Stimulated activated CD8-positive, alpha-beta memory T cell treated with anti-CD3 and anti-CD28 coated beads, Interleukin-15, amount 100 ng/mL, for 48 hours (primary cell): ENCODE data around the gene CEP63.
"Not testable (repeated sequence)": the region's sequence is repeated elsewhere in the genome, so short reads cannot be mapped to it uniquely, and the experiment has no call there.

ENCODE experiments used
- DNase-seq, 2 donors: peaks; one replicate each; pipeline ENCODE4 v3.0.0-alpha.2; 2020; ENCODE audit warnings: low read depth in 2 of 2

The CEP63 gene

DNA sequence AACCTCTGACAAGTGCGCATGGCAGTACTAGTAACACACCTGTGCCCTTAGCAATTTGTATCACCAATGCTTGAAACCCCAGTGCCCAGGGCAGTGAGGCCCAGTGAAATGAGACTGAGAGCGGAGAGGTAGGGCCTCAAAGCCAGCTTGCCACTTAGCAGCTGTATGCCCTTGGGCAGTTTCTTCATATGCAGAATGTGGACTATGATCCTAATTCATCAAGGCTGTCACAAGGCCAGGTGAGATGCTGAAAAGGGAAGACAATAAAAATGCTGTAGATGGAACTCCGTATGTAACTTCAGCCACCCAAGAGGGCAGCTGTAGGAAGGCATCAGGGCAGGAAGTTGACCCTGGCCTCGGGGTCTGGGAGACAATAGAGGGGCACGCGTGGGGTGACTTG, 90.6 kb downstream of the CEP63 start:
- no peak for DNase-seq

DNA sequence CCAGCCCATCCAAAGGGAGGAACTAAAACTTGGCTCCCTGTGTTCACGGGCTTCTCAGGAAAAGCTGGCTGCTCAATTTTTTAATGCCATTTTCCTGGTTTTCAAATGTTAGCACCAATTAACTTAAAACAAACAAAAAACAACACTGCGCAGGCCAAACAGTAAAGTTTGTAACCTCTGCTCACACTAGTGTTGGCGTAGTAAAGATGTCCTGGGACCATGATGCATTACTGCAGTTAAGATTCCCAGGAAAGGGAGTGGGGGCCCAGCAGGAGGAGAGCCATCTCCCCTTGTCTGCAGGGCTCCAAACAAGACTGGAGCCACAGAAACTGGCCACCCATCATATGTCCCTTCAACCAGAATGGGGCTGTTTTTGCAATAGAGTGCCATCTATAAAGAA, 91.0 kb downstream of the CEP63 start:
- no peak for DNase-seq

DNA sequence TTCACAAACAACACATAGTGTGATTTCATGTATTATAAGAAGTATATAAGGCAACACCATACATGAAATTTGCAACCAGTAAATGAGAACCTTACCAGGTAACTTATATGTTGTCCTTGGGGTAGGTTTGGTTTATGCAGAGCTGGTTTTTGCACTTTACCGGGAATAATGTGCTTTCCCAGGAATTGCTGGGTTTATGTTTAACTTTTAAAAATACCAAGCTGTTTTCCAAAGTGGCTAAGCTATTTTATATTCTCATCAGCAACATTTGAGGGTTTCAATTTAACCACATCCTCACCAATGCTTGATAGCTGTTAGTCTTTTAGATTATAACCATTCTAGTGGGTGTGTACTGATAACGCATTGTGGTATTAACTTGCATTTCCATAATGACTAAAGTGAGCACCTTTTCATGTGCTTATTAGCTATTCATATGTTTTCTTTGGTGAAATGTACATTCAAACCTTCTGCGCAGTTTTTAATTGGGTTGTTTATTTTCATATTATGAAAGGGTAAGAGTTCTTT, 93.3 kb downstream of the CEP63 start:
- no peak for DNase-seq

DNA sequence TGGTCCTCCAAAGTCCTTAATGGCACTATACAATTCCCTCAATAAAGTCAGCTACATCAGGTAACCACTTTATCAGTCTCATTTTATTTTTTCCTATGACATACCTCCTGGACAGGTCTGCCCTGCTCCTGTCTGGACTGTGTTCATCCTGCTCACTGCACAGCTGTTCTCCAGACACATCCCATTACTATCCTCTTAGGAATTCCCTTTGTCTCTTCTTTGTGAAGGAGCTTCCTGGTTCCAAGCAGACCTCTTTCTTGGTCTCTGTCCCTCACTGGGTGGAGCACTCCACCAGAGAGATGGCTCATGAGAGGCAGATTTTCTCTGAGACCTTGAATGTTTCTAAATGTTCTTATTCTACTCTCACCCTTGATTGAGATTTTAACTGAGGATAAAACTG, 104.9 kb downstream of the CEP63 start:
- no peak for DNase-seq

DNA sequence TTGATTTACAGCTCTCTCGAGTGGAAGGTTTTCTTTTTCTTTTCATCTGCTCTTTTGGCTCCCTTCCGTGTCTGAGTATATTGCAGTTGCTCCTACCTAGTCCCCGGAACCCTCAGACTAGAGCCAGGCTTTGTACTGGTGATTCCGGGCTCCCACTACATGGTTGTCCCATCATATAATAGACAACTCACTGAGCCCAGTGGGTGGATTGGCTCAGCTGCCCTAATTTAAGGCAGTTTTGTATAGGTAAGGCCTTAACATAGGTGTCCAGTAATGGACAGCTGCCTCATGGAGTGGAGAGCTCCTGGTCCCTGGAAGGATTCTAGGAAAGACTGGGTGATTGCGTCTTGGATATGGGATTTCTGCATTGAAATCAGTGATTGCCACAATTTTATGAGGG, 106.9 kb downstream of the CEP63 start:
- no peak for DNase-seq

DNA sequence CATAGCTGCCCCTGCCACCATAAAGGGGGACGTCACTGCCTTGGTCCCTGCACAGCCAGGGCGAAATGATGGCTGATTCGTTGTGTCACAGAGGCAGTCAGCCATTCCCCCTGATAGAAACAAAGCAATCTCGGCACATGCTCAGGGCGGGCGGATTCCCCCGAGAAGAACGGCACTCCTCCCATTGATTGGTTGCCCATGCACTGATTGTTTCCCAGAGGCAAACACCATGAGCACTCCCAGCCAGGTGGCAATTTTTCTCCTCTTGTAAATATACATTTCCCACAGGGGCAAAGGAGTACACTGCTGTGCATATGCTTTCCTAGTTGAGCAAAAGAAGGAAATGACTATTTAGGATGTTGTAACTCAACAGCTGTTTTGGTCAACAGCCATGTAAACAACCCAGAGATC, 108.5 kb downstream of the CEP63 start:
- DNase-seq = no peak

DNA sequence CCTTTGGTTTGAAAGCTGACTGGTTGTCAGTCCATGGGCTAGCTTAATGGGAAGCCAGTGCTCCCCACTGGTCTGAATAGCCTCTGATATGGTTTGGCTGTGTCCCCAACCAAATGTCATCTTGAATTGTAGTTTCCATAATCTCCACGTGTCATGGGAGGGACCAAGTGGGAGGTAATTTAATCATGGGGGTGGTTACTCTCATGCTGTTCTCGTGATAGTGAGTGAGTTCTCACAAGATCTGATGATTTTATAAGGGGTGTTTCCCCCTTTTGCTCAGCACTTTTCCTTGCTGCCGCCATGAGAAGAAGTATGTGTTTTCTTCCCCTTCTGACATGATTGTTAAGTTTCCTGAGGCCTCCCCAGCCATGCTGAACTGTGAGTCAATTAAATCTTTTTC, 109.1 kb downstream of the CEP63 start:
- not testable (repeated sequence) for DNase-seq

DNA sequence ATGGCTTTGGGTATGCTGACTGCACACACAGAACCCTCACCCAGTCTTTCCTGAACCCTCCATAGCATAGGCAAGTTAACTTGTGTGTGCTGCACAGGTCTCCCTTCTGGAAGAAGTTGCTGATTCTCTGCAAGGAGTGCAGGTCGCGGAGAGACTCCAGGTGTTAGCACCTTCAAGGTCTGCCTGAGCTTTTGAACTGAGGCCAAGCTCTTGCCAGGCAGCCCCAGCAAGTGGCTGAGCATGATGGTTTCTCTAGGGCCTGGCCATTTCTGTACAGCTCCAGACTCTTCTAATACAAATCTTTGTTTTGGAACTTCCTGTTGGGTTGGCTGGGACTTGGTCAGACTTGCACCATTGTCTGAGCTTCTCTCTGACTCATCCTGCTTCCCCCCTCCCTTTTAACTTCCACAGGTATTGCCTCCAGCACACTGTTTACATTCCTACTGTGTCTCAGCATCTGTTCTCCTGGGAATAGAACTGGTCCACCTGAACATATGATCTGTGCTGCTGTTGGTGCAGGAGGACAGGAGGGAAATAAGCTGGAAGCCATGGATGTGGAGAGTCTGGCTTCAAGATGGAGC, 111.6 kb downstream of the CEP63 start:
- no peak for DNase-seq

DNA sequence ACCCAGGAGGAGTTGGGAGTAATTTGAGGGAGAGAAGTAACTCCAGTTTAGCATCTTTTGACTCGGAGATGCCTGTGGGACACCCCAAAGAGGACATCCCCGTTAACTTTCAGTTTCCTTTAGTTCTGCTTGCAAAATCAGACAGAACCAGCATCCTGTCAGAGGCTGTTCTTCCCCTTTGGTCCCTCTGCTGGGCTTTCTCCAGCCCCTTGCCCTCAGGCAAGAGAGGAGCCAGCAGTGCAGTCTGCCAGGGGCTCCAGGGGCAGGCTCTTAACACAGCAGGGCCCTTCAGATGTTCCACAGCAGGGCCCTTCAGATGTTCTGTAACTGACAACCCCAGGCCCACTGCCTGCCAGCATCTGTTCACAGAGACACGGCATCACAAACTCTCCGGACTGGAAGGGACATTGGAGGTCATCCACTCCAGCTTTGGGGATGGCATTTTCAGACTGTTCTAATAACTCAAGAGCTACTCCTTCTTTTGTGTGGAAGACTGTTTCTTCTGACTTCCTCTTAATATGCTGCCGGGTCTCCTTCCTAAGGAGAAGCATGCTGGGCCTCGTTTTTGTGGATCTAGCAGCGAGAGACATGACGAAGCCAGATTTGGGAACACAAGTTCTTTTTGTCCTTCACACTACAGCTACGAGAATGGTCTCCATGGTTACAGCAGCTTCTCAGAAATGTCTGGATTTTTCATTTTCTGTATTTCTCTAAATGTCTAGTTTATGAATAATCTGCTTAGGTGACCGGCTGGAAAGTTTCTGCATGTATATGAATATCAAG, 113.1 kb downstream of the CEP63 start:
- DNase-seq = no peak

DNA sequence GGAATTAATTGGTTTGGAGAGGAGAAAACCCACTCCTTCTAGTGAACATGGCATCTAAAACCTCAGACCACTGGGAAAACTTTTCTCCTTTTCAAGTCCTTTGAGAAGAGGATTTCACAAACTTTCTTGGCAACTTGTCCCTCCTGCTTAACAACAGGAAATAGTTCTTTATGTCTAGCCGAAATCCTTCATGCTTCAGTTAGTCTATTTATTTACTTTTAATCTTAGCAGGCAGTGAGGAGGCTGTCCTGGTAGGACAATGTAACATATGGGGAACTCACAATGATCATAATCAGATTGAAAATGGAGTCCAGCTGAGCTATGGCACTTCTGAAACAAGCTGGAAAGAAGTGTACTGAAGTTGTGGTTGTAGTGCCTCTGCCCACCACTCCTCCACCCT, 114.3 kb downstream of the CEP63 start:
- DNase-seq = no peak

DNA sequence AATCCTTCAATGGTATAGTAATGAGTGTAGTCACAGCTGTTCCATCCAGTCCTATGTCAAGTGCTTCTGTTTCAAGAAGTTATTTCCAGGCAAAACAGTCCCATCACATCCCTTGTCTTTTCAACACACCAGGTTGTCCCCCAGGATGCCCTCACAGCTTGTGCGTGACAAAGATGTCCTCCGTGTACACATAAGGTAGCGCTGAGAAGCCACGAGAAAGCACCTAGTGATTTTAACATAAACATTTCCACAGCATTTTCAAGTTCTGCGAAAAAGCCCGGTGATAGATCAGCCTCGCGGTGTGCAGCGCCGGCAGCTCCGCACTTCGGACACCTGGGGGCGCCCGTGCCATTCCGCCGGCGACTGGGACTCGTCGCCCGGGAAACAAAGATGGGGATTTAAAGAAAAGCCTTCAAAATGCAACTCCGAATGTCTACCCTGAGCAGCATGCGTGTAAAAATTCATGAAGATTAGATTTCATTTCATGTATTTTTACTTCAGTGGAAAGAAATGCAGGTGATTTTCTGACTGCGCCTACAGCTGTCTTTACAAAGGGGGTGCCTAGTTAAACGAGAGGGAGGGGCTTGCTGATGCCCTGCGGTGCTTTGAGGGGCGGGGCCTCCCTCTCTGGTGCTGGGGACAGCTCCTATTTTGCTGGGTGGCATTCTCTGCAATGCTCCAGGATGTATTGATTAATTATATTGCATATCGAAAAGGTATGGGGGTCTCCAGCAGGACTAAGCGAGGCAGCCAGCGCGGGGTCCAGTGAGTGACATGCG, 115.0 kb downstream of the CEP63 start:
- peak; percentile 35 to 43 for DNase-seq

DNA sequence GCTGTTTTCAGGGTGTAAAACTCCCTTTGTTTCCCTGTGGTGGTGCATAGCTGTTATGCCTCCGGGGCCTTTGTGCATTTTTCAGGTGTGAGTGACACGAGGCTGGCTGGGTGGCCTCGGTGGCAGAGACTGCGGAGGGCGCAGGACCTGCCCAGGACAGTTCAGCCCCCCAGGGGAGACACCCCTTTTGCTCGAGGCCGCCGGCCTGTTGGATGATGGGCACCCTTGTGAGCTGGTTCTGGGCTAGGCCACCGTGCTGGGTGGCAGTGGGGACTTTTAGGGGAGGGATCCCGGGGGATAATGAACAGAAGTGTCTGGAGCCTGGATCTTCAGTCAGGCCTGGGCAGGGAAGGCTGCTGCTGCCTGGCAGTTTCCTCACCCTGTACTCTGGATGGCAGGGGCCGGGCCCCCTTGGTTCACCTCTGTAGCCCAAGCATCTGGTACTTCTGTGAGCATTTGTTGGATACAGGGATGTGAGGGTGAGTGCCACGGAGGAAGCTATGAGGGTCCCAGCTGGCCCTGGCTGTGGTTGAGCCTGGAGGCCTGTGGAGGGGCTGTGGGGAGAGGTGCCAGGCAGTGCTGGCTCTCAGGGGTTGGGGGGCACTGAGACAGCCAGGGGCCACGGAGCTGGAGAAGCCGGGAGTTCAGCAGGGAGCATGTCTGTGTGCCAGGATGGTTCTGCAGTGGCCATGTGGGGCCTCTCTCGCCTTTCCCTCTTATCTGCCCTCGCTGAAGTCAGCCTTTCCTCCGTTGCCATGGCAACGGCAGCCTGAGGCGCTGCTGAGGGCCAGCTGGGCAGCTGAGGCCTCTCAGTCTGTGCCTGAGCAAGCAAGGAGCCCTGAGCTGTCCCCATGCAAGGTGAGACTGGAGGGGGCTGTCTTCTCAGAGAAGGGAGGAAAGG, 115.9 kb downstream of the CEP63 start:
- DNase-seq = no peak

DNA sequence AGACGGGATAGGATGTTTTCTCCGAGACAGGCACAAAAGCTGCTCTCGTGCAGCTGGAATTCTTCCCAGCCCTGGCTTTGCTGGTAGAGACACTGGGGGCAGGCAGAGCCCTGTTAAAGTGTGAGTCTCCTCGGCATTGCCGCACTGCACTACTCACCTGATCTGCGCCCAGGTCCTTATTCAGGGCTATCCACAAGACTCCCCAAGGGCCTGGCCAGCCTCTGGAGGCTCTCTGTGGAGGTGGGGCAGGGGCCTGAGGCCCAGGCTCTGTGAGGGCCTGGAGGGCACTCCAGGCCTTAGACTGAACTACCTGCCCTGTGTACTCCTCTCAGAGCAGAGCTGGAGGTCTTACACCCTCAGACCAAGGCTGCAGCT, 116.6 kb downstream of the CEP63 start:
- DNase-seq = no peak

DNA sequence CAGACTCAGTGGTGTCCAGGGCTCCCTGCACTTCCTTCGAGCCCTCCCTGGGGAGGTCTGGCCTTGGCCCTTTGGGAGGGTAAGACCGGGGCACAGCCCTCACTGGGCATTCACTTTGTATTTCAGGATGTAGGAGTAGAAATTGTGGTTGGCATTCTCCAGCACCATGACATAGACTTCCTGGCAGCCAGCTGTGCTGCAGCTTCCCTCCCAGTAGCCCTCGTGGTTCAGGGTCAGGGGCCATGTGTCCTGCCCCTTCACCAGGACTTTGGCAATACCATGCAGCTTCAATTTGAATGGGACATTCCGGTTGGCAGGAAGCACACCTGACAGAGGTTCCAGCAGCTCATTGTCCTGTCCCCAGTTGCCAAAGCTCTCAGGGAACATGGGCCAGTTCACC, 117.6 kb downstream of the CEP63 start:
- no peak for DNase-seq

DNA sequence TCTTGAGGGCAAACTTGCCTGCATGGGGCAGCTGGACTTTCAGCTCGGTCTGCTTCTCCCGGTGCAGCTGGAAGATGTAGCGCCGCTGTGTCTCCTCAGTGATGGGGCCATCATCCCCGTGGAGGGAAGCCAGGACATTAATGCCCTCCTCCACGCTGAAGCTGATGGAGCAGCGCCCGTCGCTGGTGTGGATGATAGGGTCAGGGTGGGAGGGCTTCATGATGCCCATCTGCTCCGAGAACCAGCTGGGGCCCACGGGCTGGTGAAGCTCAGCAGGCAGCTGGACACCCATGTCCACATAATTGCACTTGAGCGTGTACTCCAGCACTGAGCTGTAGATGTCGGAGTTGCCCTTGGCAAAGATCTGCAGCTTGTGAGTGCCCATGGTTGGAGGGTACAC, 118.1 kb downstream of the CEP63 start:
- no peak for DNase-seq

DNA sequence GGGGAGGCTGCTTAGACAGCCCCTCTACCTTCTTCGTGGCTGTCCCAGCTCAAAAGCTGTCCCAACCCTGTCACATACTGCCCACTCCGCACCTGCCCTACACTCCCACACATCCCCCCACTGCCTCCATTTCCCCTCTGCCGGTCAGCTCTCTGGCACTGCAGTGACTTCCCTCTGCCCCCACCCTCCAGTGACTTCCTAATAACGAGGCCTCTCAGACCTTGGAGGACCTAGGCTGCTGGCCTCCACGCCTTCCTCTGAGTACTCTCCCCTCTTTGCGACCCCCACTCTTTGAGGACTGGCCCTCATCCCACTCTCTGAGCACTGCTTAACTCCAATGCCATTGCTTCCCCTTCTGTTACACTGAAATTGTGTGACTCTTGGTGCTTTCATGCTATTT, 119.7 kb downstream of the CEP63 start:
- DNase-seq = no peak

DNA sequence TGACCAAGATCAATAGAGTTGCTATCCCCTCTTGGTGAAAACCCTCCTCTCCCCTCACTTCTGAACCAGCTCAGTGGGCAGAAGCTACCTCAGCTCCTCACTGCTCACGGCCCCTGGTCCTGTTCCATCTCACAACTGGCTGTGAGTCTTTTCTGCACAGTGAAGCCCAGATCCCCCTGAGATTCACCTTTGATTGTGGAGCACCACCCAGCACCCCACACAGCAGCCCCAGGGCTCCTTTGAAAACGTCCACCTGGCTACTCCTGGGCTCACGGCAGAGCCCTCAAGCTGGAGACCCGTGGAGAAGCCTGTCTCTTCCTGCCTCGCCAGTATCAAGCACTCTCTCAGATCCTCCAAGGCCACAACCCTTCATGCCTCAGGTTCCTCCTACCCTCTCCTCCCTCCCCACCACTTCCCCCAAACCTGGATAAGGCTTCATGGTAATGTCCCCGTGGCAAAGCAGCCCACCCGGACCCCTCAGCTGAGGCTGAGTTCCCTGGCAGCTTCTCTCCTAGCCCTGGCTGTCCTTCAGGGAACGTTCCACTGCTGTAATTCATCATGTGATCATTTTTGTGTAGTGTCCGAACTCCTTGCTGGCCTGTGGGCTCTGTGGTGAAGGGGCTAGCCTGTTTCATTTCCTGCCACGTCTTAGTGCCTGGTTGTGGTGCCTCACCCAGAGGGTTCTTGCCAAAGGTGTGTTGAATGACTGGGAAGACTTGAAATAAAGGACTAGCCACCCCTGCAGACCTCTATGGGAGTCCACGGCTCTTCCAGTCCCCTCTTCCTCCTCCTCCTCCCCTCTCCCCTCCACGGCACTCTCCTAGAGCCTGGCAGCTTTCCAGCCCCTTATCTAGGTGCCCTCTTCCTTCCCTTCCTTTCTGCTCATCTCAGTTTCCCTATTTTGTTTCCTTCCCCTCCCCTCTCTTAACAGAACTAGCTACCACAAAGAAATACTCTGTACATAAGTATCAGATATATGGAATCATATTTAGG, 120.5 kb downstream of the CEP63 start:
- no peak for DNase-seq

DNA sequence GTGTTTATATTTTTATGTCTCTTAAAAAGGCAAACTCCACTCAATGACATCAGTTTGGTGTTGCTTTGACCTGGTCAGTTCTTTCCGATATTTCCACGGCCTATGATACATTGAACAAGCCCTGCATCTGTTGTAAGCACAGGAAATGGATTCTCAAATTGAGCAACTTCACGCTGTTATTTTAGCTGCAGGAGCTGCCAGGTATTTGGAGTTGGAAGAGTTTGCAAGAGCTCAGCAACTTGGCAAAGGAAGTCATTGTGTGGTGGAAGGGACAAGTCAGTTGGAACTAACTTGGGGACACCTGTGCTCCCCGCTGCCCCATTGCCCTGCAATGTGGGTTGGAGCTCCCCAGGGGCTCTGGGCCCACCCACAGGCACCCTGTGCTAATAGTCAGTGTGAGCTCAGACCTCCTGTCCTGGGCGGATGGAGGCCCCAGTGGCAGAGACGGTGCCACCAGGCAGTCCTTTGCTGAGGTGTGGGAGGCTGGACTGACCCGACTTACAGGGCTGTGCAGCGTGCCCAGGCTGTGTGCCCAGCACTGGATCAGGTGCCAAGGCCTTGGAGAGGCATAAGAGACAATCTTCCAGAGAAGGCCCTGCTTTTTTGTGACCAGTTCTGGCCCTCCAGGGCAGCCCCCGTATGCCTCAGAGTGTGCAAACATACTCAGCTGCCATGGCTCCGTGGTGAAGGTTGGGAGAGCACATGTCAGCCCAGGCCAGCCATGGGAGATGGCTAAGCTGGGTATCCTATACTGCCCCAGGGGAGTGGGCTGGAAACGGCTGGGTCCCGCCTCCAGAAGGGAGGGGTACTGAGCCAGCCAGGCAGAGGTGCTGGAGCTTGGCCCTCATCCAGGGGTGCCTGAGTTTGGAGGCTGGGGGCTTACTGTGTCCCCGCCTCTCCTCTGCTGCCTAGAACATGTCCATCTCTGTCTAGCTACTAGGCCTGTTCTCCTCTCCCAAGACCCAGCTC, 121.5 kb downstream of the CEP63 start:
- no peak for DNase-seq

DNA sequence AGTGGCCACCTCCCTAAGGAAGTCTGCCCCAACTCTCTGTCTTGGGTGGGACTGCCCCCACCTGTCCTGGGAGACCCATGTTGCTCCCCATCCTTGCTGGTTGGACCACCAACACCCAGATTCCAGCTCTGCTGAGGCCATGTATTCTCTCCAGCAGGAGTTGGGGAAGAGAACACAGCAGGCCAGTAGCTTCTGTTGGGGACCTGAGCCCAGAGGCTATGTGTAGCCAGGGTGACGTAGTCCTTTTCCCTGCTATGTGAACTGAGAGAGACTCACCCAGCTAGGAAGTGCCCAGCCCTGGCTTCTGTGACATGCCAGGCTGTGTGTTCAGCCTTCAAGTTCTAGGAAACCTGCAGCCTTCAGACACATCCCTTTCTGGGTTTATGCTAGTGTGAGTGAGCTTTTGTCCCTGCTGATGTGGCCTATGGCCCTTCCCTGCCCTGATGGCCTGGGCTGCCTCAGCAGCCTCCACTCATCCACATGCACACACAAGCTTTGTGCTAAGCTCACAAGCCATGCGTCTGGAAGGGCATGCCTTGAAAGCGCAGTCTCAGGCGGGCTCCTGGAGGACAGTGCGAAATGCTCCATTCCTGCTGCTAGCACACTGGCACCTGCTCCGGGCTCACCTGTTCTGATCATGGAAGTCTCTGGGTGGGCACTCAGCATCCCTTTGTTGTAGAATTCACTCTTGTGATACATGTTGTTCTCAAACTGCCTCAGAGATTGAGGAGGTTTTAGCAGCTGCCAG, 122.3 kb downstream of the CEP63 start:
- DNase-seq = no peak
